ENCODE data around the gene SRSF2.
"Not testable (repeated sequence)": the region's sequence is repeated elsewhere in the genome, so short reads cannot be mapped to it uniquely, and the experiment has no call there.

SRSF2 gene

DNA sequence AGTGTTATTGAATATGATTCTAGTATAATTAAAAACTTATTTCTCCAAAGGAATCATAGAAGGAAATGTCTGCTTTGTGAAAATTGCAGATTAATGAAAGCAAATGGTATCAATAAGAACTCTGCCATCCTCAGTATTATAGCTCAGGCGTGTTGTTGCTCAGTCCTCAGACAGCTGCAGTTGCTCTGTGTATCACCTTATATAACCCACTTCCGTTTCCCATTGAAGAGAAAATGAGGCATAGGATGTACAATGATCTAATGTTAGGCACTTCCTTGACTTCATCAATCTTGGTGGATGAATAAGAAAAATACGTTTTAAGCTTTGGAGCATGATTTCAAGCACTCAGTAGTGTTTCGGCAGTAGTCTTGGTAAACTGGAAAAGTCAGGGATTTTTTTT is 14.9 kb upstream of the SRSF2 start:
- Histone ChIP-seq H3K4me3 (ENCODE audit: low read depth in 1 of 2, low read length in 2 of 2) (no peak overlapping the region), H3K27me3 (ENCODE audit: low read depth, low read length) (no peaks in the 10 kb centered on the region), H3K9me3 (ENCODE audit: control insufficient read depth in 1 of 2, low read length in 2 of 2) (no peaks in the 10 kb centered on the region), H3K27ac (ENCODE audit: low read length) (no peak overlapping the region), H3K4me1 (ENCODE audit: control insufficient read depth in 1 of 2, insufficient read depth in 2 of 2, low read length in 2 of 2) (no peaks in the 10 kb centered on the region), H3K36me3 (ENCODE audit: control insufficient read depth in 1 of 2, insufficient read depth in 2 of 2, low read length in 2 of 2) (peaks cover 3 to 14% of the 10 kb centered on the region in 2 donors)

DNA sequence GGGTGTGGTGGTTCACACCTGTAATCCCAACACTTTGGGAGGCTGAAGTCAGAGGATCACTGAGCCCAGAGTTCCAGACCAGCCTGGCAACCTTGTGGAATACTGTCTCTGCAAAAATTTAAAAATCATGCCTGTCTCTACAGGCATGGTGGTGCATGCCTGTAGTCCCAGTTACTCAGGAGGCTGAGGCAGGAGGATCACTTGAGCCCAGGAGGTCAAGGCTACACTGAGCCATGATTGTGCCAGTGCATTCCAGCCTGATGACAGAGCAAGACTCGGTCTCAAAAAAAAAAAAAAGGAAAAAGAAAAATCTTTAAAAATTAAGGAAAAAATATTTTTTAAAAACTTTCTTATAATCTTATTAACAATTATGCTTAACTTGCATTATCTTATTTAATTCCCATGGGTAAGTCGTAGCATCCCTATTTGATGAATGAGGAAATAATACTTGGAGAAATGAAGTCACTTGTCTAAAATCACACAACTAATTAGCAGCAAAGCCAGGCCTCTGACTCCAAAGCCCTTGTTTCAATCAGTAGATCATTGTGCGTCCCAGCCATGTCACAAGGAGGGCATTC is 14.4 kb upstream of the SRSF2 start:
- Histone ChIP-seq H3K4me3 (ENCODE audit: low read depth in 1 of 2, low read length in 2 of 2) (no peak overlapping the region), H3K36me3 (ENCODE audit: control insufficient read depth in 1 of 2, insufficient read depth in 2 of 2, low read length in 2 of 2) (peaks cover 0 to 16% of the 10 kb centered on the region in 2 donors), H3K27ac (ENCODE audit: low read length) (no peak overlapping the region), H3K9me3 (ENCODE audit: control insufficient read depth in 1 of 2, low read length in 2 of 2) (no peaks in the 10 kb centered on the region), H3K4me1 (ENCODE audit: control insufficient read depth in 1 of 2, insufficient read depth in 2 of 2, low read length in 2 of 2) (no peaks in the 10 kb centered on the region), H3K27me3 (ENCODE audit: low read depth, low read length) (no peaks in the 10 kb centered on the region)

GRCh38 chr17:76748657-76749056 is 11.5 kb upstream of the SRSF2 start:
- peaks cover 16 to 28% of the 10 kb centered on the region in 2 donors for H3K36me3 ChIP-seq (ENCODE audit: control insufficient read depth in 1 of 2, insufficient read depth in 2 of 2, low read length in 2 of 2)
- H3K27ac ChIP-seq (ENCODE audit: low read length): no peak overlapping the region

DNA sequence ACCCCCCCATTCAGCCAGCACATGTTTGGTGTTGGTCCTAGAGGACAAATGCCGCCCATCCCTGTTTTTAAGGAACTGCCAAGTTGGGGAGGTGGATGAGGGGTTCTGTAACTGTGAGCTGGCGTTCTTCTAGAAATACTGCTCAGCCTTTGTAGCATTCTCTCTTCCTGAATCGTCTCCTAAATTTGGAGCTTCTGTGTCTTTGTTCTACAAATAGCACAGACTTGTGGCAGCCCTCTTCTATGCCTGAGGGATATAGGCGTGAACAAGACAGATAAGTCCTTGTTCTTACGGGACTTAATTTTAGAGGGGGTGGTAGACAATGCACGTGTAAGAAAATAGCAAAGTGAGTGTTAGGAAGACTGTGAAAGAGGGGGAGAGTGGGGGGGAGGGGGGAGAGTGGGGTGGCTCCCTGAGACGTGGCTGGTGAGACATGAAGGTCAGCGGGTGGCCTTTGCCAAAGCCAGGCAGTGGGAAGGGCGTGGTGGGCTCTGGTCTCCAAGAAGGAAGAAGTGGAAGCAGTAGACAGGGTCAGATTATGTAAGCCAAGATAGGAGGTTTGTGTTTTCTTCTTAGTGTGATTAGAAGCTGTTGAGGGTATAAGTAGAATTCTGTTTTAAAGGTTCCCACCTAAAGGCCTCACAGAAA is 10.7 kb upstream of the SRSF2 start:
- no peak overlapping the region for H3K27ac ChIP-seq (ENCODE audit: low read length)
- no peak overlapping the region for H3K4me3 ChIP-seq (ENCODE audit: low read depth in 1 of 2, low read length in 2 of 2)
- peaks cover 17 to 27% of the 10 kb centered on the region in 2 donors for H3K36me3 ChIP-seq (ENCODE audit: control insufficient read depth in 1 of 2, insufficient read depth in 2 of 2, low read length in 2 of 2)
- no peaks in the 10 kb centered on the region for H3K4me1 ChIP-seq (ENCODE audit: control insufficient read depth in 1 of 2, insufficient read depth in 2 of 2, low read length in 2 of 2)
- no peaks in the 10 kb centered on the region for H3K9me3 ChIP-seq (ENCODE audit: control insufficient read depth in 1 of 2, low read length in 2 of 2)
- no peaks in the 10 kb centered on the region for H3K27me3 ChIP-seq (ENCODE audit: low read depth, low read length)

More at GRCh38 chr17:76748657-76749056, 11.5 kb upstream of the SRSF2 start:
- Histone ChIP-seq H3K9me3 (ENCODE audit: control insufficient read depth in 1 of 2, low read length in 2 of 2) (no peaks in the 10 kb centered on the region), H3K4me1 (ENCODE audit: control insufficient read depth in 1 of 2, insufficient read depth in 2 of 2, low read length in 2 of 2) (no peaks in the 10 kb centered on the region), H3K4me3 (ENCODE audit: low read depth in 1 of 2, low read length in 2 of 2) (no peak overlapping the region), H3K27me3 (ENCODE audit: low read depth, low read length) (no peaks in the 10 kb centered on the region)

GRCh38 chr17:76745785-76746184 is 8.7 kb upstream of the SRSF2 start:
- not testable (repeated sequence) for H3K4me1 ChIP-seq (ENCODE audit: control insufficient read depth in 1 of 2, insufficient read depth in 2 of 2, low read length in 2 of 2)

DNA sequence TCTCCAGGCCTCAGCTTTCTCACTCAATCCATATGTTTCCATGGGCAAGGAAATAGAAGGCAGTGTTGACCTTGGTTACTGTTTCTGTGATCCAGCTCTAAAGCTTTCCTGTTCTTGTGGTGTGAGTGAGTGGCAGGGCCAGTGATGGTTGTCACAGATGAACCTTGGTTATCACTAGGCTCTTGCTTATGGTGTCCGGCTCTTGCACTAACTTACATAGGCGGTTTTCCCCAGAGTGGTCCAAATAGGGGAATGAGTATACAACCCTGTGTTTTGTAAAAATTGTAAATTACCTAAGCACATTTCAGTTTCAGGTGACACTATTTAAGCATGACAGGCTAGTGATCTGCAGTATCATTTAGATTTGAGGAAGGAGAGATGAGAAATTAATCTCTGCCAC is 7.6 kb upstream of the SRSF2 start:
- Histone ChIP-seq H3K27me3 (ENCODE audit: low read depth, low read length) (no peaks in the 10 kb centered on the region), H3K27ac (ENCODE audit: low read length) (no peak overlapping the region), H3K36me3 (ENCODE audit: control insufficient read depth in 1 of 2, insufficient read depth in 2 of 2, low read length in 2 of 2) (peaks cover 22 to 27% of the 10 kb centered on the region in 2 donors), H3K9me3 (ENCODE audit: control insufficient read depth in 1 of 2, low read length in 2 of 2) (no peaks in the 10 kb centered on the region), H3K4me3 (ENCODE audit: low read depth in 1 of 2, low read length in 2 of 2) (no peak overlapping the region), H3K4me1 (ENCODE audit: control insufficient read depth in 1 of 2, insufficient read depth in 2 of 2, low read length in 2 of 2) (peaks cover 0 to 16% of the 10 kb centered on the region in 2 donors)

More at GRCh38 chr17:76745785-76746184, 8.7 kb upstream of the SRSF2 start:
- not testable (repeated sequence) for H3K4me3 ChIP-seq (ENCODE audit: low read depth in 1 of 2, low read length in 2 of 2); H3K27ac ChIP-seq (ENCODE audit: low read length); H3K9me3 ChIP-seq (ENCODE audit: control insufficient read depth in 1 of 2, low read length in 2 of 2); H3K27me3 ChIP-seq (ENCODE audit: low read depth, low read length)
- H3K36me3 ChIP-seq (ENCODE audit: control insufficient read depth in 1 of 2, insufficient read depth in 2 of 2, low read length in 2 of 2): peaks cover 22 to 27% of the 10 kb centered on the region in 2 donors

DNA sequence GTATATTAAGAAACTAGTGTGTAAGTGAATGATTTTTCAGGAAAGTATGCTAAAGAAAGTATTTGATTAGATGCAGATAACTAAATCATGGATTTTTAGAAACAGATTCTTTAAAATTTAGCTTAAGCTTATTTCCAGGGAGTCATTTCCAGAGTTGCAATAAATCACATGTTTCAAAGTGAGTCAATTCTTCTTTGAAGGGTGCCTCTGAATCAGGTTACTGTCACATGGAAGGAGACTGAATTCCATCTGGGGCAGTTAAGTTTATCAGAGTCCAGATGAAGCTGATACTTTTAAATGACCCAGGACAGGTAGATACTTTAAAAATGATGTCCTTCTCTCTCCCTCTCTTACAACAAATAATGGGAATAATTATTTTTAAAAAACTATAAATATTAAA is 5.8 kb upstream of the SRSF2 start:
- no peak overlapping the region for H3K4me3 ChIP-seq (ENCODE audit: low read depth in 1 of 2, low read length in 2 of 2)
- H3K36me3 ChIP-seq (ENCODE audit: control insufficient read depth in 1 of 2, insufficient read depth in 2 of 2, low read length in 2 of 2): peaks cover 22 to 27% of the 10 kb centered on the region in 2 donors
- peaks cover 13 to 30% of the 10 kb centered on the region in 2 donors for H3K4me1 ChIP-seq (ENCODE audit: control insufficient read depth in 1 of 2, insufficient read depth in 2 of 2, low read length in 2 of 2)
- H3K27me3 ChIP-seq (ENCODE audit: low read depth, low read length): no peaks in the 10 kb centered on the region
- no peaks in the 10 kb centered on the region for H3K9me3 ChIP-seq (ENCODE audit: control insufficient read depth in 1 of 2, low read length in 2 of 2)
- no peak overlapping the region for H3K27ac ChIP-seq (ENCODE audit: low read length)

DNA sequence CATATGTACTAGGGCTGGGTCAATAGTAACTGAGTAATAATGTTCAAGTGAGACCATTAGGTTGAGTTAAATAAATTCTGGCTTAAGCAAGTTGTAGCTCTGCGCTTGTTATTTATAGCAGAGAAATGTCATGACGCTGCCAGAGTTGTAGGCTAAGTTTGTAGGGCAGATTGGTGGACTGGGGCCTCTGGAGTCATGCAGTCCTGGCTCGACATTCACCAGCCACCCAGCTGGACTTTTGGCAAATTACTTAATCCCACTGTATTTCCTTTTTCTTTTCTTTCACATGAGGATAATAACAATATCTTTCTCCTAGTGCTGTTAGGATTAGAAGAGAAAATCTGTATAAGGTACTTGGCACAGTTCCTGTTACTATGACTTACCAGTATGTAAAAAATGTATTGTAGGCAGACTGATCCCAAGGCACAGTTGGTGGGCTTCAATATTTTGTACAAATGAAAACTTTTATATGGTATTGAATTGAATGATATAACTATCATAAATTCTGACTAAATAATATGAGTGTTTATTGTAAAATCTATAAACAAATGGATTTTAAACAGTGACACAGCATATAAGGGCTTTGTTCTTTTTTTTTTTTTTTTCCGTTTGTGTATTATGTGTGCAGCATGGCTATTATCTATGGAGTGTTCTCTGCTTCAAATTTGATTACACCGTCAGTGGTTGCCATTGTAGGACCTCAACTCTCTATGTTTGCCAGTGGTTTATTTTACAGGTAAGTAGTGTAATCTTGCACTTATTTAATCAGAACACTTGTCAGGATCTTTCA is 3.4 kb upstream of the SRSF2 start:
- Histone ChIP-seq H3K9me3 (ENCODE audit: control insufficient read depth in 1 of 2, low read length in 2 of 2) (no peaks in the 10 kb centered on the region), H3K36me3 (ENCODE audit: control insufficient read depth in 1 of 2, insufficient read depth in 2 of 2, low read length in 2 of 2) (peaks cover 27 to 29% of the 10 kb centered on the region in 2 donors), H3K4me3 (ENCODE audit: low read depth in 1 of 2, low read length in 2 of 2) (no peak overlapping the region), H3K27ac (ENCODE audit: low read length) (peak overlapping the region; percentile 58), H3K27me3 (ENCODE audit: low read depth, low read length) (no peaks in the 10 kb centered on the region), H3K4me1 (ENCODE audit: control insufficient read depth in 1 of 2, insufficient read depth in 2 of 2, low read length in 2 of 2) (peaks cover 13 to 33% of the 10 kb centered on the region in 2 donors)

GRCh38 chr17:76739568-76740115 is 2.5 kb upstream of the SRSF2 start:
- H3K27ac ChIP-seq (ENCODE audit: low read length); H3K4me3 ChIP-seq (ENCODE audit: low read depth in 1 of 2, low read length in 2 of 2); H3K9me3 ChIP-seq (ENCODE audit: control insufficient read depth in 1 of 2, low read length in 2 of 2); H3K27me3 ChIP-seq (ENCODE audit: low read depth, low read length): not testable (repeated sequence)
- Histone ChIP-seq H3K36me3 (ENCODE audit: control insufficient read depth in 1 of 2, insufficient read depth in 2 of 2, low read length in 2 of 2) (peaks cover 28 to 30% of the 10 kb centered on the region in 2 donors), H3K4me1 (ENCODE audit: control insufficient read depth in 1 of 2, insufficient read depth in 2 of 2, low read length in 2 of 2) (peaks cover 18 to 41% of the 10 kb centered on the region in 2 donors)

GRCh38 chr17:76738468-76738850 is 1.3 kb upstream of the SRSF2 start:
- peak overlapping the region; percentile 81 to 96 for H3K4me3 ChIP-seq (ENCODE audit: low read depth in 1 of 2, low read length in 2 of 2)
- peak overlapping the region; percentile 93 for H3K27ac ChIP-seq (ENCODE audit: low read length)
- no peaks in the 10 kb centered on the region for H3K9me3 ChIP-seq (ENCODE audit: control insufficient read depth in 1 of 2, low read length in 2 of 2)
- H3K27me3 ChIP-seq (ENCODE audit: low read depth, low read length): no peaks in the 10 kb centered on the region
- peaks cover 29 to 53% of the 10 kb centered on the region in 2 donors for H3K4me1 ChIP-seq (ENCODE audit: control insufficient read depth in 1 of 2, insufficient read depth in 2 of 2, low read length in 2 of 2)
- H3K36me3 ChIP-seq (ENCODE audit: control insufficient read depth in 1 of 2, insufficient read depth in 2 of 2, low read length in 2 of 2): peaks cover 29 to 31% of the 10 kb centered on the region in 2 donors

All from muscle layer of duodenum (tissue), 2 donors.